Measurements from ENCODE around the gene BZW2. TPM values are rescaled to one million over a fixed set of nuclear protein-coding genes. Genes with fewer than 3 reads are reported as not detected.
"Not testable (repeated sequence)": the region's sequence is repeated elsewhere in the genome, so short reads cannot be mapped to it uniquely, and the experiment has no call there.

BZW2 gene
- total and polyA plus RNA-seq, 11 donors = 195 to 808 (median 297) TPM

DNA sequence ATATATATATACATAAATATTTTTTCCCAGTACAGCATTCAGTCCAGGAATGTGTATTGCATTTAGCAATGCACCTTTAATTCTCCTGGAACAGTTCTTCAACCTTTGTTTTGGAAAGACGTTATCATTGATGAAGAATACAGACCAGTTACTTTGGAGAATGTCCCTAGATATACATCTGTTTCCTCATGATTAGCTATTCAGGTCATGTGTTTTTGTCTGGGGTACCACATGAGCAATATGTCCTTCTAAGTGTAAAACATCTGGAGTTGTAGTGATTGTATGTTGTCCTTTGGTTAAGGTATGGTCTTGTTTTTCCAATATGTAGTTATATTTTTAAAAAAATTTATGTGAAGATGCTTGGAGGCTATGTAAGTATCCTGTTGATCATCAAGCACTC lies 10.2 kb downstream of the BZW2 start:
- ATAC-seq = no peak

GRCh38 chr7:16657656-16658279 lies 11.8 kb downstream of the BZW2 start:
- TF ChIP-seq POLR2A (IDR thresholded peaks at IDR 0.05) = no peak
- TF ChIP-seq CTCF (IDR thresholded peaks at IDR 0.05) = peak in 1 of 12 donors; percentile 12
- Histone ChIP-seq H3K9me3 (no peaks in the 10 kb centered on the region), H3K36me3 (no peaks in the 10 kb centered on the region), H3K27me3 (no peaks in the 10 kb centered on the region), H3K4me3 (no peak overlapping the region), H3K27ac (peak overlapping the region in 8 of 12 donors; percentile 17 to 70 (median 58)), H3K4me1 (peaks cover 0 to 64% (median 35%) of the 10 kb centered on the region in 12 donors)
- WGBS, 4 donors = 31 to 51% (median 38%) methylated on average over 4 of the region's 4 CpGs
- DNase-seq (peak in 3 of 5 donors; percentile 33 to 73 (median 68)), ATAC-seq (peak in 3 of 4 donors; percentile 36 to 72 (median 60))
- intact Hi-C loops (cut with DNase I) = no loop called here

More for the DNA sequence above, 10.2 kb downstream of the BZW2 start:
- no peak for DNase-seq
- Histone ChIP-seq H3K9me3 (no peaks in the 10 kb centered on the region), H3K36me3 (no peaks in the 10 kb centered on the region), H3K27me3 (no peaks in the 10 kb centered on the region), H3K4me1 (peaks cover 0 to 69% (median 44%) of the 10 kb centered on the region in 12 donors), H3K4me3 (no peak overlapping the region), H3K27ac (no peak overlapping the region)
- 40 to 53% (median 47%) methylated on average over 1 of the region's 1 CpG for WGBS, 4 donors
- no peak for TF ChIP-seq POLR2A (IDR thresholded peaks at IDR 0.05)
- TF ChIP-seq CTCF (IDR thresholded peaks at IDR 0.05) = no peak
- intact Hi-C loops (cut with DNase I) = no loop called here

GRCh38 chr7:16659854-16660497 lies 14.0 kb downstream of the BZW2 start:
- H3K4me1 ChIP-seq = peaks cover 0 to 62% (median 32%) of the 10 kb centered on the region in 12 donors
- WGBS, 4 donors = 71 to 77% (median 74%) methylated on average over 8 of the region's 8 CpGs
- DNase-seq; H3K36me3 ChIP-seq; H3K9me3 ChIP-seq; H3K27me3 ChIP-seq; ATAC-seq; intact Hi-C loops (cut with DNase I); H3K4me3 ChIP-seq: not testable (repeated sequence)
- H3K27ac ChIP-seq = peak overlapping the region in 9 of 12 donors; percentile 68 to 94 (median 84)

DNA sequence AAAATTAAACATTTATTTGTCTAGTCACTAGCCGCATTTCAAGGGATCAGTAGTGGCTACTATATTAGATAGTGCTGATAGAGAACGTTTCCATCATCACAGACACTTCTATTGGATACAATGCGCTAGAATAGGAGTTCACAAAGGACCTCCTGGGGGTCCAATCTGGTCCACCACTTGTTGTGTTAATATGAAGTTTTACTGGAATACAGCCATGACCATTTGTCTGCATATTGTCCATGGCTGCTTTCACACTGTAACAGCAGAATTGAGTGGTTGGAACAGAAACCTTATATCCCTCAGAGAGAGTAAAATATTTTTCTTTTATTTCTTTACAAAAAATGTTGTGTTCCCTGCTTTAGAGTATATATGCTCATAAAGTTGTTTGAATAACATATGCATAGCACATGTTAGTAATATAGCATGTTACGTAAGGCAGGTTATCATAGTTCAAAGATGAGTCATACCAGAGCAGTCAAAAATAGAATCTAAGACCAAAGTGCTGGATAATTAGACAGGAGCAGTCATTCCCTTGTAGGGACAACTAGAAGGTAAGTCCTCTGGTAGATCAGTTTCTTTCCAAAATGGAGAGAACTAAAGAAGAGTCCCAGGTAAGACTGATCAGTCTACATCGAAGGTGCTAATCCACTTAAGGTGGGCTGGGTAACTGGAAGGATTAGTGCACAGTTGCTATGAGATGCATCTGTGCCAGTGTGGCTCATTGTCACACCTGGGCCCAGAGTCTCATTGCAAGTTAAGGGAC lies 14.9 kb downstream of the BZW2 start:
- H3K27ac ChIP-seq = peak overlapping the region; percentile 45 to 94 (median 80)
- DNase-seq (no peak), ATAC-seq (peak; percentile 72 to 83 (median 75))
- TF ChIP-seq CTCF (IDR thresholded peaks at IDR 0.05) (no peak), POLR2A (IDR thresholded peaks at IDR 0.05) (no peak)
- peaks cover 0 to 8% (median 0%) of the 10 kb centered on the region in 9 donors for H3K36me3 ChIP-seq
- intact Hi-C loops (cut with DNase I) = no loop called here
- H3K27me3 ChIP-seq = no peaks in the 10 kb centered on the region
- WGBS, 4 donors = 56 to 62% (median 60%) methylated on average over 5 of the region's 5 CpGs
- peak overlapping the region in 6 of 12 donors; percentile 20 to 46 (median 26) for H3K4me3 ChIP-seq
- no peaks in the 10 kb centered on the region for H3K9me3 ChIP-seq
- H3K4me1 ChIP-seq = peaks cover 0 to 55% (median 32%) of the 10 kb centered on the region in 12 donors
